ENCODE results near the gene CHRNB1.

Gene CHRNB1

GRCh38 chr17:7479213-7480088 lies 34.6 kb downstream of the CHRNB1 start, which contains the start of gene ZBTB4 (continued):
- TF ChIP-seq ZNF76 (tag by site-specific recombination; IDR thresholded peaks at IDR 0.05; ENCODE audit: borderline replicate concordance, low read depth) (no peak), GLIS2 (tag by site-specific recombination; IDR thresholded peaks at IDR 0.05) (peak; percentile 40; the same call in 1 of the 2 replicates), ZNF571 (tag by site-specific recombination; IDR thresholded peaks at IDR 0.05) (no peak), ZNF148 (tag by site-specific recombination; IDR thresholded peaks at IDR 0.05; ENCODE audit: borderline replicate concordance) (no peak), PRDM6 (tag by site-specific recombination; IDR thresholded peaks at IDR 0.05) (no peak), ZNF544 (tag by site-specific recombination; IDR thresholded peaks at IDR 0.05) (no peak), ZNF202 (tag by site-specific recombination; IDR thresholded peaks at IDR 0.05; ENCODE audit: borderline replicate concordance) (no peak), ZNF792 (tag by site-specific recombination; IDR thresholded peaks at IDR 0.05) (no peak), PATZ1 (tag by site-specific recombination; IDR thresholded peaks at IDR 0.05) (peak; percentile 47; the same call in 1 of the 2 replicates), ZNF624 (tag by site-specific recombination; IDR thresholded peaks at IDR 0.05) (no peak), ZNF473 (tag by site-specific recombination; IDR thresholded peaks at IDR 0.05) (no peak), ZNF692 (tag by site-specific recombination; IDR thresholded peaks at IDR 0.05) (no peak), ZSCAN18 (tag by site-specific recombination; IDR thresholded peaks at IDR 0.05) (no peak), ZNF132 (tag by site-specific recombination; IDR thresholded peaks at IDR 0.05; ENCODE audit: borderline replicate concordance) (no peak), ZNF423 (tag by site-specific recombination; IDR thresholded peaks at IDR 0.05) (no peak), GFI1B (tag by site-specific recombination; IDR thresholded peaks at IDR 0.05) (no peak), ZIC2 (tag by site-specific recombination; IDR thresholded peaks at IDR 0.05) (peak; percentile 49; the same call in 1 of the 2 replicates), ZNF488 (tag by site-specific recombination; IDR thresholded peaks at IDR 0.05) (no peak), ZNF580 (tag by site-specific recombination; IDR thresholded peaks at IDR 0.05) (no peak), ZNF24 (tag by site-specific recombination; IDR thresholded peaks at IDR 0.05) (no peak)
- TF ChIP-seq, protein P1, sequence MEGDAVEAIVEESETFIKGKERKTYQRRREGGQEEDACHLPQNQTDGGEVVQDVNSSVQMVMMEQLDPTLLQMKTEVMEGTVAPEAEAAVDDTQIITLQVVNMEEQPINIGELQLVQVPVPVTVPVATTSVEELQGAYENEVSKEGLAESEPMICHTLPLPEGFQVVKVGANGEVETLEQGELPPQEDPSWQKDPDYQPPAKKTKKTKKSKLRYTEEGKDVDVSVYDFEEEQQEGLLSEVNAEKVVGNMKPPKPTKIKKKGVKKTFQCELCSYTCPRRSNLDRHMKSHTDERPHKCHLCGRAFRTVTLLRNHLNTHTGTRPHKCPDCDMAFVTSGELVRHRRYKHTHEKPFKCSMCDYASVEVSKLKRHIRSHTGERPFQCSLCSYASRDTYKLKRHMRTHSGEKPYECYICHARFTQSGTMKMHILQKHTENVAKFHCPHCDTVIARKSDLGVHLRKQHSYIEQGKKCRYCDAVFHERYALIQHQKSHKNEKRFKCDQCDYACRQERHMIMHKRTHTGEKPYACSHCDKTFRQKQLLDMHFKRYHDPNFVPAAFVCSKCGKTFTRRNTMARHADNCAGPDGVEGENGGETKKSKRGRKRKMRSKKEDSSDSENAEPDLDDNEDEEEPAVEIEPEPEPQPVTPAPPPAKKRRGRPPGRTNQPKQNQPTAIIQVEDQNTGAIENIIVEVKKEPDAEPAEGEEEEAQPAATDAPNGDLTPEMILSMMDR (tag by site-specific recombination; IDR thresholded peaks at IDR 0.05): peak; percentile 64; the same call in 1 of the 2 replicates
- TF ChIP-seq, protein P2, sequence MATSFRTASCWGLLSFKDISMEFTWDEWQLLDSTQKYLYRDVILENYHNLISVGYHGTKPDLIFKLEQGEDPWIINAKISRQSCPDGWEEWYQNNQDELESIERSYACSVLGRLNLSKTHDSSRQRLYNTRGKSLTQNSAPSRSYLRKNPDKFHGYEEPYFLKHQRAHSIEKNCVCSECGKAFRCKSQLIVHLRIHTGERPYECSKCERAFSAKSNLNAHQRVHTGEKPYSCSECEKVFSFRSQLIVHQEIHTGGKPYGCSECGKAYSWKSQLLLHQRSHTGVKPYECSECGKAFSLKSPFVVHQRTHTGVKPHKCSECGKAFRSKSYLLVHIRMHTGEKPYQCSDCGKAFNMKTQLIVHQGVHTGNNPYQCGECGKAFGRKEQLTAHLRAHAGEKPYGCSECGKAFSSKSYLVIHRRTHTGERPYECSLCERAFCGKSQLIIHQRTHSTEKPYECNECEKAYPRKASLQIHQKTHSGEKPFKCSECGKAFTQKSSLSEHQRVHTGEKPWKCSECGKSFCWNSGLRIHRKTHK (tag by site-specific recombination; IDR thresholded peaks at IDR 0.05): no peak
- TF ChIP-seq, protein P3, sequence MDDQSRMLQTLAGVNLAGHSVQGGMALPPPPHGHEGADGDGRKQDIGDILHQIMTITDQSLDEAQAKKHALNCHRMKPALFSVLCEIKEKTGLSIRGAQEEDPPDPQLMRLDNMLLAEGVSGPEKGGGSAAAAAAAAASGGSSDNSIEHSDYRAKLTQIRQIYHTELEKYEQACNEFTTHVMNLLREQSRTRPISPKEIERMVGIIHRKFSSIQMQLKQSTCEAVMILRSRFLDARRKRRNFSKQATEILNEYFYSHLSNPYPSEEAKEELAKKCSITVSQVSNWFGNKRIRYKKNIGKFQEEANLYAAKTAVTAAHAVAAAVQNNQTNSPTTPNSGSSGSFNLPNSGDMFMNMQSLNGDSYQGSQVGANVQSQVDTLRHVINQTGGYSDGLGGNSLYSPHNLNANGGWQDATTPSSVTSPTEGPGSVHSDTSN (CRISPR knock-in tag; IDR thresholded peaks at IDR 0.05): no peak
